Thyroid gland (tissue), 4 donors: ENCODE results near the gene MYO16. TPM values are rescaled to one million over a fixed set of nuclear protein-coding genes. Genes with fewer than 3 reads are reported as not detected.

ENCODE experiments used
- DNase-seq, 2 donors: peaks; one replicate each; pipeline ENCODE4 v3.0.0-alpha.2; 2019
- H3K27ac ChIP-seq, 3 donors: fragments of 200-600 bp; sonication (generic); 1 replicate in 2 of 3; 2 replicates in 1 of 3; pipeline ENCODE4 v1.5.1; 2016 to 2019; ENCODE audit warnings: mild to moderate bottlenecking in 1 of 3, moderate library complexity in 1 of 3
- H3K27me3 ChIP-seq: fragments of 200-600 bp; sonication (generic); one replicate; pipeline ENCODE4 v1.5.1; 2019
- H3K36me3 ChIP-seq, 2 donors: fragments of 200-600 bp; sonication (generic); one replicate each; pipeline ENCODE4 v1.5.1; 2016 to 2019
- H3K4me1 ChIP-seq, 2 donors: fragments of 200-600 bp; sonication (generic); one replicate each; pipeline ENCODE4 v1.5.1; 2017 to 2019
- H3K4me3 ChIP-seq, 3 donors: fragments of 200-600 bp; sonication (generic); replicated peaks in 1 of 3; 1 replicate in 2 of 3; 2 replicates in 1 of 3; pipeline ENCODE4 v1.5.1; 2016; ENCODE audit warnings: mild to moderate bottlenecking in 1 of 3
- H3K9me3 ChIP-seq: fragments of 200-600 bp; sonication (generic); one replicate; pipeline ENCODE4 v1.5.1; 2017
- CTCF ChIP-seq, 6 experiments: fragments of 200-600 bp in 3 of 6; fragments of 450-650 bp in 3 of 6; sonication (generic) in 3 of 6; IDR thresholded peaks; one replicate each; pipeline ENCODE4 v1.5.1; 2016 to 2019; ENCODE audit warnings: antibody characterized with exemption in 6 of 6, mild to moderate bottlenecking in 2 of 6, inconsistent platforms in 1 of 6, moderate library complexity in 1 of 6
- POLR2A ChIP-seq, 2 donors: fragments of 450-650 bp; IDR thresholded peaks; one replicate each; pipeline ENCODE4 v1.6.1; 2017; ENCODE audit warnings: antibody characterized with exemption in 2 of 2, mild to moderate bottlenecking in 2 of 2, moderate library complexity in 1 of 2
- WGBS, 2 donors: methylation state at CpG; one replicate each; pipeline ENCODE4 v1.1.5; 2017; 5-methylcytosine and 5-hydroxymethylcytosine counted together
- intact Hi-C: fragments of 100-400 bp; cut with DNase I; formaldehyde crosslinking; loops from one replicate; pipeline ENCODE4 v1.15.1; 2023
- total RNA-seq, 4 donors: library from RNA; depleted of rRNA; stranded (reverse); fragments of >200 nt; gene quantifications; one replicate each; pipeline ENCODE4 v1.2.3, GENCODE V29; 2016

Gene MYO16
- total RNA-seq, 4 donors from 2014 or later = 0.10 to 0.13 (median 0.13) TPM; not detected in 1

DNA sequence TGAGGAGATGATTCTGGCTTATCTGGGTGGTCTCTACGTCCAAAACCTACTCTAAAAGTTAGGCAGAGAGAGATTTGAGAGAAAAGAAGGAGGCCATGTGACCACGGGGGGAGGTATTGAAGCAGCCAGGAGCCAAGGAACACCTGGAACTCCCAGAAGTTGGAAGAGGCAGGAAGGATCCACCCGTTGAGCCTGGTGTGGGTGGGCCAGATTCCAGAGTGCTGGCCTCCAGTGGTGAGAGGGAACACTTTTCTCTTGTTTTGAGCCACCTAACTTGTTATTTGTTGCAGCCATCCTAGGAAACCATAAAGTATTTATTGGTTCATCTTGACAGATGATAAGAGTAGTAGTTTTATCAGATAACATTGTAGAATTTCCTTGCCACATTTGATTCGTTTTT, 396.9 kb downstream of the MYO16 start:
- WGBS, 2 donors = 79 to 88% methylated on average over 4 of the region's 4 CpGs
- no peaks in the 10 kb centered on the region for H3K9me3 ChIP-seq
- H3K4me3 ChIP-seq = no peak overlapping the region
- no peaks in the 10 kb centered on the region for H3K4me1 ChIP-seq
- no peak overlapping the region for H3K27ac ChIP-seq
- H3K27me3 ChIP-seq = no peaks in the 10 kb centered on the region
- H3K36me3 ChIP-seq = no peaks in the 10 kb centered on the region
- no peak for TF ChIP-seq POLR2A (IDR thresholded peaks at IDR 0.05)
- no peak for TF ChIP-seq CTCF (IDR thresholded peaks at IDR 0.05)
- intact Hi-C loops = no loop called here
- DNase-seq = no peak

DNA sequence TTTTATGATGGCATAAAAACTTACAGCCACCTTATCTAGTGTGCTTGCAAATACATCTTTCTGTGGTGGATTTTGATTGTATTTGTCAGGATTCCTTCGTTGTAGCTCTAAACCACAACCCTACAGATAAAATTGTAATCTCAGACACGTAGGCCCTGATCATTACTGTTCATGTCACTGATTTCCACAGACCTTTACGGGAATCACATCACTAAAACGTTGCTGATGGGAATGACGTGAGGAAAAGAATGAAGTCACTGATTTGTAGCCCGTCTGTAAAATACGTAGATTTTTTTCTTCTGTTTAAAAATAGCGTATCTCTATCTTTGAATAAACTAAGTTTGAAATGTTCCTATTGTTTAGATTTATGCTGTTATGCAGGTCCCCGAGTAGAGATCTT, 399.2 kb downstream of the MYO16 start:
- no peak overlapping the region for H3K27ac ChIP-seq
- intact Hi-C loops = no loop called here
- no peak for DNase-seq
- no peaks in the 10 kb centered on the region for H3K4me1 ChIP-seq
- no peaks in the 10 kb centered on the region for H3K9me3 ChIP-seq
- H3K4me3 ChIP-seq = no peak overlapping the region
- H3K27me3 ChIP-seq = no peaks in the 10 kb centered on the region
- WGBS, 2 donors = 88 to 90% methylated on average over 9 of the region's 9 CpGs
- no peak for TF ChIP-seq POLR2A (IDR thresholded peaks at IDR 0.05)
- TF ChIP-seq CTCF (IDR thresholded peaks at IDR 0.05) = no peak
- H3K36me3 ChIP-seq = no peaks in the 10 kb centered on the region

GRCh38 chr13:109033090-109033489, 403.7 kb downstream of the MYO16 start:
- Histone ChIP-seq H3K4me3 (no peak overlapping the region), H3K9me3 (no peaks in the 10 kb centered on the region), H3K4me1 (no peaks in the 10 kb centered on the region), H3K27me3 (no peaks in the 10 kb centered on the region), H3K36me3 (no peaks in the 10 kb centered on the region), H3K27ac (no peak overlapping the region)
- intact Hi-C loops = no loop called here
- DNase-seq = no peak
- no peak for TF ChIP-seq CTCF (IDR thresholded peaks at IDR 0.05)
- TF ChIP-seq POLR2A (IDR thresholded peaks at IDR 0.05) = no peak
- 91 to 93% methylated on average over 7 of the region's 7 CpGs for WGBS, 2 donors

DNA sequence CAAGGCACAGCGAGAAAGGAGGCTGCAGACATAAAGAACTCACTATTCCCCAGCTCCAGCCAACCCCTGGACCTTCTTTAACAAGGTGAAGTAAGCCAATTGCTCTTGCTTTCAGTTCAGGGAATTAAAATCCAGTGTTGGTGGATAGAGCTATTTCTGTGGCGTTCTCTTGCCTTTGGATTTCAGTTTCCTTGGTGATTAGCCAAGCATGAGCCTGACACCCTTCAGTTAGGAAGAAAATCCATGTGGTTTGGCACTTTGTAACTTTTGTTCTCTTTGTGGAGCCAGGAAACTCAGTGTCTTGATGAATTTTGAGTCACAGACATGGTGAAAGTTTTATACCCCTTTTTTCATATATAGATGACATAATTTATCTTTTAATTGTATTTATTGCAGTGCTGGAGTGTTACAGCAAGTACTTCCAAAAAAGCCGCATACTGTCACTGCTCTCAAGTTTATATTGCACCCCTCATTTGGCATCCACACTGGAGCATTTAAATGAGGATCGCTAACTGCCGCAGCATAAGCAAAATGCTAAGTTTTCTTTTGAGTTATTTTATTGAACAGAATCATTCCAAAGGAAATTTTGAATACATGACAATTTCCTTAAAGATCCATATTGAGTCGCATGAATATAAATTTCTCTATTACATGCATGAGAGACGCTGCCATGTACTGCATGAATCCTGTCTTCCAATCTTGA, 406.8 kb downstream of the MYO16 start:
- DNase-seq = no peak
- intact Hi-C loops = no loop called here
- Histone ChIP-seq H3K9me3 (no peaks in the 10 kb centered on the region), H3K27me3 (no peaks in the 10 kb centered on the region), H3K27ac (no peak overlapping the region), H3K36me3 (no peaks in the 10 kb centered on the region), H3K4me1 (no peaks in the 10 kb centered on the region), H3K4me3 (no peak overlapping the region)
- no peak for TF ChIP-seq POLR2A (IDR thresholded peaks at IDR 0.05)
- TF ChIP-seq CTCF (IDR thresholded peaks at IDR 0.05) = no peak
- WGBS, 2 donors = 71 to 77% methylated on average over 7 of the region's 7 CpGs

- H3K4me1 ChIP-seq = no peaks in the 10 kb centered on the region
- intact Hi-C loops = no loop called here
- no peaks in the 10 kb centered on the region for H3K36me3 ChIP-seq
- no peaks in the 10 kb centered on the region for H3K9me3 ChIP-seq
- no peak for DNase-seq
- H3K4me3 ChIP-seq = no peak overlapping the region
- no peaks in the 10 kb centered on the region for H3K27me3 ChIP-seq
- 78 to 81% methylated on average over 3 of the region's 3 CpGs for WGBS, 2 donors
- no peak overlapping the region for H3K27ac ChIP-seq
- TF ChIP-seq POLR2A (IDR thresholded peaks at IDR 0.05) (no peak), CTCF (IDR thresholded peaks at IDR 0.05) (no peak)
These were observed 414.2 kb downstream of the MYO16 start for GRCh38 chr13:109043636-109044035.
